Adrenal gland (tissue), 5 donors: ENCODE data around the gene PIGN.

Experiments used
- POLR2A ChIP-seq, 2 donors: fragments of 450-650 bp; IDR thresholded peaks; one replicate each; pipeline ENCODE4 v1.6.1; 2017; ENCODE audit warnings: antibody characterized with exemption in 2 of 2, mild to moderate bottlenecking in 2 of 2, moderate library complexity in 1 of 2
- TF ChIP-seq, protein P1 (sequence below), 6 experiments: fragments of 450-650 bp in 4 of 6; fragments of 200-600 bp in 2 of 6; sonication (generic) in 1 of 6; IDR thresholded peaks; 1 replicate in 5 of 6; 2 replicates in 1 of 6; pipeline versions ENCODE4 v1.5.1 to v1.8.0; 2016 to 2021; ENCODE audit warnings: antibody characterized with exemption in 6 of 6, mild to moderate bottlenecking in 2 of 6, moderate library complexity in 1 of 6
- donor health status: DM: no; HTN: no; CAD: no.

DNA sequence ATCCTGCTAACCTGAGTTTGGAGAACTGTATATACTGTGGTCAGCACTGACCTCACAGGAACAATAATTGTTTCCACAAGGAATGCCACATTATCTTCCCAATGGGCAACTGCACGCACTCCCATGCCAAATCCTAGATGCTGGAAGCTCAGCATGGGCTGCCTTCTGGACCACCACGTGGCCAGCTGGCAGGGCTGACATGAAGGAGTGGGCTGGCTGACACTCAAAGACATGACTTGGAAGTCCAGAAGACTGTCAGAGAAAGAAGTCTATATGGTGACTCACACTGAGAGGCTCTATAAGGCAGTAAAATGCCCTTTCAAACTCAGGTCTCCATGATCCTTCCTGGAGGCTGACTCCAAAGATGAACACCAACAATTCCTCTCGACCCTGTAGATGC, 195.7 kb downstream of the PIGN start:
- TF ChIP-seq, protein P1, sequence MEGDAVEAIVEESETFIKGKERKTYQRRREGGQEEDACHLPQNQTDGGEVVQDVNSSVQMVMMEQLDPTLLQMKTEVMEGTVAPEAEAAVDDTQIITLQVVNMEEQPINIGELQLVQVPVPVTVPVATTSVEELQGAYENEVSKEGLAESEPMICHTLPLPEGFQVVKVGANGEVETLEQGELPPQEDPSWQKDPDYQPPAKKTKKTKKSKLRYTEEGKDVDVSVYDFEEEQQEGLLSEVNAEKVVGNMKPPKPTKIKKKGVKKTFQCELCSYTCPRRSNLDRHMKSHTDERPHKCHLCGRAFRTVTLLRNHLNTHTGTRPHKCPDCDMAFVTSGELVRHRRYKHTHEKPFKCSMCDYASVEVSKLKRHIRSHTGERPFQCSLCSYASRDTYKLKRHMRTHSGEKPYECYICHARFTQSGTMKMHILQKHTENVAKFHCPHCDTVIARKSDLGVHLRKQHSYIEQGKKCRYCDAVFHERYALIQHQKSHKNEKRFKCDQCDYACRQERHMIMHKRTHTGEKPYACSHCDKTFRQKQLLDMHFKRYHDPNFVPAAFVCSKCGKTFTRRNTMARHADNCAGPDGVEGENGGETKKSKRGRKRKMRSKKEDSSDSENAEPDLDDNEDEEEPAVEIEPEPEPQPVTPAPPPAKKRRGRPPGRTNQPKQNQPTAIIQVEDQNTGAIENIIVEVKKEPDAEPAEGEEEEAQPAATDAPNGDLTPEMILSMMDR (IDR thresholded peaks at IDR 0.05) = no peak
- TF ChIP-seq POLR2A (IDR thresholded peaks at IDR 0.05) = no peak
